ENCODE results near the gene PCIF1. TPM values are rescaled to one million over a fixed set of nuclear protein-coding genes. Genes with fewer than 3 reads are reported as not detected.
"Not testable (repeated sequence)": the region's sequence is repeated elsewhere in the genome, so short reads cannot be mapped to it uniquely, and the experiment has no call there.

Gene PCIF1
- total RNA-seq, 2 donors from 2014 or later: 33.7 to 41.1 TPM

- Mint-ChIP-seq H3K4me1 (ENCODE audit: low read depth in 2 of 2) (peaks cover 0 to 3% of the 10 kb centered on the region in 2 donors), H3K27me3 (peaks cover 0 to 4% of the 10 kb centered on the region in 2 donors), H3K36me3 (no peaks in the 10 kb centered on the region), H3K27ac (no peak overlapping the region), H3K9me3 (no peaks in the 10 kb centered on the region), H3K4me3 (no peak overlapping the region)
- no peak for DNase-seq (ENCODE audit: low spot score)
- ATAC-seq: no peak
Observed at GRCh38 chr20:45985573-45985972, 51.1 kb downstream of the PCIF1 start.

GRCh38 chr20:45987108-45987780, 52.8 kb downstream of the PCIF1 start:
- DNase-seq (ENCODE audit: low spot score) (peak; percentile 87), ATAC-seq (peak; percentile 90 to 94)
- Mint-ChIP-seq H3K4me3 (no peak overlapping the region), H3K27me3 (peaks cover 0 to 4% of the 10 kb centered on the region in 2 donors), H3K36me3 (no peaks in the 10 kb centered on the region), H3K27ac (no peak overlapping the region), H3K9me3 (no peaks in the 10 kb centered on the region), H3K4me1 (ENCODE audit: low read depth in 2 of 2) (peaks cover 0 to 3% of the 10 kb centered on the region in 2 donors)

- DNase-seq (ENCODE audit: low spot score); H3K27ac Mint-ChIP-seq; ATAC-seq; H3K4me1 Mint-ChIP-seq (ENCODE audit: low read depth in 2 of 2); H3K9me3 Mint-ChIP-seq; H3K4me3 Mint-ChIP-seq; H3K36me3 Mint-ChIP-seq; H3K27me3 Mint-ChIP-seq: not testable (repeated sequence)
Observed at GRCh38 chr20:45988830-45989229, 54.3 kb downstream of the PCIF1 start.

- Mint-ChIP-seq H3K9me3 (no peaks in the 10 kb centered on the region), H3K27me3 (peaks cover 0 to 9% of the 10 kb centered on the region in 2 donors), H3K4me3 (no peak overlapping the region), H3K36me3 (no peaks in the 10 kb centered on the region), H3K27ac (no peak overlapping the region), H3K4me1 (ENCODE audit: low read depth in 2 of 2) (peaks cover 12 to 16% of the 10 kb centered on the region in 2 donors)
- no peak for ATAC-seq
- DNase-seq (ENCODE audit: low spot score): no peak
Observed at GRCh38 chr20:45991616-45992015, 57.1 kb downstream of the PCIF1 start.

GRCh38 chr20:45993197-45993951, 58.9 kb downstream of the PCIF1 start:
- peak; percentile 55 to 75 for ATAC-seq

GRCh38 chr20:45994761-45995493, 60.4 kb downstream of the PCIF1 start:
- no peak for ATAC-seq

More at GRCh38 chr20:45993197-45993951, 58.9 kb downstream of the PCIF1 start:
- Mint-ChIP-seq H3K4me3 (no peak overlapping the region), H3K27me3 (peaks cover 0 to 13% of the 10 kb centered on the region in 2 donors), H3K4me1 (ENCODE audit: low read depth in 2 of 2) (peaks cover 12 to 16% of the 10 kb centered on the region in 2 donors), H3K36me3 (no peaks in the 10 kb centered on the region), H3K27ac (peak overlapping the region in 1 of 2 donors; percentile 74), H3K9me3 (no peaks in the 10 kb centered on the region)
- DNase-seq (ENCODE audit: low spot score): no peak

GRCh38 chr20:45995495-45996097, 61.1 kb downstream of the PCIF1 start:
- H3K4me3 Mint-ChIP-seq; DNase-seq (ENCODE audit: low spot score); ATAC-seq; H3K9me3 Mint-ChIP-seq; H3K36me3 Mint-ChIP-seq; H3K27ac Mint-ChIP-seq: not testable (repeated sequence)
- H3K27me3 Mint-ChIP-seq: peaks cover 0 to 15% of the 10 kb centered on the region in 2 donors
- peaks cover 19 to 26% of the 10 kb centered on the region in 2 donors for H3K4me1 Mint-ChIP-seq (ENCODE audit: low read depth in 2 of 2)

More at GRCh38 chr20:45994761-45995493, 60.4 kb downstream of the PCIF1 start:
- Mint-ChIP-seq H3K36me3 (no peaks in the 10 kb centered on the region), H3K9me3 (no peaks in the 10 kb centered on the region), H3K4me1 (ENCODE audit: low read depth in 2 of 2) (peaks cover 19 to 22% of the 10 kb centered on the region in 2 donors), H3K4me3 (no peak overlapping the region), H3K27me3 (peaks cover 0 to 15% of the 10 kb centered on the region in 2 donors), H3K27ac (peak overlapping the region in 1 of 2 donors; percentile 21)
- DNase-seq (ENCODE audit: low spot score): no peak

GRCh38 chr20:45997187-45997586, 62.7 kb downstream of the PCIF1 start:
- ATAC-seq: no peak
- Mint-ChIP-seq H3K4me3 (no peak overlapping the region), H3K9me3 (no peaks in the 10 kb centered on the region), H3K27ac (peak overlapping the region in 1 of 2 donors; percentile 42), H3K36me3 (no peaks in the 10 kb centered on the region), H3K27me3 (peaks cover 0 to 15% of the 10 kb centered on the region in 2 donors), H3K4me1 (ENCODE audit: low read depth in 2 of 2) (peaks cover 19 to 27% of the 10 kb centered on the region in 2 donors)
- no peak for DNase-seq (ENCODE audit: low spot score)

Other genes with a start within 250 kb of the PCIF1 start
- gene WFDC13, start 232.6 kb upstream of the PCIF1 start, total RNA-seq: not detected
- gene WFDC10B, start 229.7 kb upstream of the PCIF1 start, total RNA-seq: not detected
- not detected for gene SPINT4, start 212.3 kb upstream of the PCIF1 start, total RNA-seq
- gene WFDC3, start 142.8 kb upstream of the PCIF1 start, total RNA-seq: not detected
- 10 to 100 TPM; 25.5 to 30.4 TPM for gene DNTTIP1, start 142.7 kb upstream of the PCIF1 start, total RNA-seq
- 100 to 1,000 TPM in 1 of 2 donors, 10 to 100 TPM in 1; 89.7 to 139 TPM for gene UBE2C, start 122.0 kb upstream of the PCIF1 start, total RNA-seq
- not detected for gene TNNC2, start 107.4 kb upstream of the PCIF1 start, total RNA-seq
- gene SNX21, start 100.9 kb upstream of the PCIF1 start, total RNA-seq: 1 to 10 TPM; 1.5 to 2.2 TPM
- gene ACOT8, start 77.3 kb upstream of the PCIF1 start, total RNA-seq: 10 to 100 TPM; 24.4 to 26.2 TPM
- gene ZSWIM3, start 77.1 kb upstream of the PCIF1 start, total RNA-seq: 1 to 10 TPM; 5.5 to 6.4 TPM
- 1 to 10 TPM; 2.7 to 3.2 TPM for gene ZSWIM1, start 53.5 kb upstream of the PCIF1 start, total RNA-seq
- 1 to 10 TPM in 1 of 2 donors, not detected in 1; 1.0 TPM for gene SPATA25, start 47.1 kb upstream of the PCIF1 start, total RNA-seq
- 1 to 10 TPM in 1 of 2 donors, under 1 TPM in 1; 0.29 to 1.9 TPM for gene NEURL2, start 43.5 kb upstream of the PCIF1 start, total RNA-seq
- 10 to 100 TPM; 42.2 to 55.6 TPM for gene CTSA, start 43.3 kb upstream of the PCIF1 start, total RNA-seq
- 1 to 10 TPM; 3.0 to 8.8 TPM for gene PLTP, start 22.5 kb upstream of the PCIF1 start, total RNA-seq
- gene ZNF335, start 37.5 kb downstream of the PCIF1 start, total RNA-seq: 10 to 100 TPM; 44.4 to 62.6 TPM
- under 1 TPM in 1 of 2 donors, not detected in 1; 0.17 TPM for gene MMP9, start 74.2 kb downstream of the PCIF1 start, total RNA-seq
- not detected for gene SLC12A5, start 94.5 kb downstream of the PCIF1 start, total RNA-seq
- gene NCOA5, start 155.3 kb downstream of the PCIF1 start, total RNA-seq: 10 to 100 TPM; 33.9 to 34.2 TPM
- gene CD40, start 183.6 kb downstream of the PCIF1 start, total RNA-seq: 10 to 100 TPM in 1 of 2 donors, 1 to 10 TPM in 1; 6.7 to 32.7 TPM